Activated CD4-positive, alpha-beta T cell treated with anti-CD3 and anti-CD28 coated beads for 36 hours (primary cell): ENCODE measurements around the gene TRIP13. TPM values are rescaled to one million over a fixed set of nuclear protein-coding genes. Genes with fewer than 3 reads are reported as not detected.
"Not testable (repeated sequence)": the region's sequence is repeated elsewhere in the genome, so short reads cannot be mapped to it uniquely, and the experiment has no call there.

ENCODE experiments used
- ATAC-seq: fragments of 200-7000 bp; cut with Tn5 transposase; one replicate; pipeline ENCODE4 v1.10.0; 2021; ENCODE audit warnings: mild to moderate bottlenecking, moderate library complexity
- CTCF ChIA-PET: fragments of 350-600 bp; sonication (Branson Sonifier 250); formaldehyde crosslinking; loops from one replicate; lab custom pipeline; 2021; ENCODE audit warnings: antibody characterized with exemption; lab: Charles Lee
- POLR2A ChIA-PET: fragments of 350-600 bp; sonication (Branson Sonifier 250); formaldehyde crosslinking; loops from one replicate; lab custom pipeline; 2021; ENCODE audit warnings: antibody characterized with exemption, inconsistent platforms; lab: Charles Lee
- DNase-seq: peaks from one replicate; pipeline ENCODE4 v3.0.0-alpha.2; 2020
- H3K27ac Mint-ChIP-seq: one replicate; pipeline ENCODE4 v1.8.0; 2021; ENCODE audit warnings: mixed read lengths
- H3K27me3 Mint-ChIP-seq: one replicate; pipeline ENCODE4 v1.8.0; 2021; ENCODE audit warnings: mixed read lengths
- H3K36me3 Mint-ChIP-seq: one replicate; pipeline ENCODE4 v1.8.0; 2021; ENCODE audit warnings: low read depth, mixed read lengths
- H3K4me1 Mint-ChIP-seq: one replicate; pipeline ENCODE4 v1.8.0; 2021; ENCODE audit warnings: mixed read lengths
- H3K4me3 Mint-ChIP-seq: one replicate; pipeline ENCODE4 v1.8.0; 2021; ENCODE audit warnings: mild to moderate bottlenecking, moderate library complexity, mixed read lengths
- H3K9me3 Mint-ChIP-seq: one replicate; pipeline ENCODE4 v1.8.0; 2021; ENCODE audit warnings: low read depth, mixed read lengths
- intact Hi-C, 2 experiments: fragments of 100-400 bp; cut with DNase I in 1 of 2; cut with micrococcal nuclease in 1 of 2; formaldehyde crosslinking; loops; one replicate each; pipeline versions ENCODE4 v1.14.2 to v1.15.1; 2022 to 2024; cut with DNase I, micrococcal nuclease
- total RNA-seq, 2 experiments: library from RNA; stranded (reverse); gene quantifications; one replicate each; pipeline ENCODE4 v1.2.3, GENCODE V29; 2021

Gene TRIP13
- total RNA-seq, 2 experiments from 2014 or later, result 34.4 to 34.7 TPM

DNA sequence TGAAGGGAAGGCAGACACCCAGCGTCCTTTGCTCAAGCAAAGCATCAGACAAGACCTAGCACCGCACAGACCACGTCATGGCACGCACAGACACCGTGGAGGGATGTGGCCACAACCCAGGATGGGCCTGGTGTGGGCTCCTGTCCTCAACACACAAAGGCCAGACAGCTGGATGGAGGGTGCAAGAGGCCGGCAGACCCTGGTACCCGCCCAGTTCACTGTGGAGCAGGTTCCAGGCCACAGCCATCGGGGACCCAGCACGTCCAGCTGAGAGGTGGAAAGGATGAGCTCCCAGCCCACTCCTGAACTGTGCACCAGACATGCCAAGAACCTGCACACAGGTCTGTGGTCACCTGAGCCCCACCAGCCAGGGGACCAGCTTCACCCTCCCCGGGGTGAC, 26.9 kb upstream of the TRIP13 start:
- intact Hi-C loops, result no loop called here
- H3K36me3 Mint-ChIP-seq, result peaks cover 38% of the 10 kb centered on the region

DNA sequence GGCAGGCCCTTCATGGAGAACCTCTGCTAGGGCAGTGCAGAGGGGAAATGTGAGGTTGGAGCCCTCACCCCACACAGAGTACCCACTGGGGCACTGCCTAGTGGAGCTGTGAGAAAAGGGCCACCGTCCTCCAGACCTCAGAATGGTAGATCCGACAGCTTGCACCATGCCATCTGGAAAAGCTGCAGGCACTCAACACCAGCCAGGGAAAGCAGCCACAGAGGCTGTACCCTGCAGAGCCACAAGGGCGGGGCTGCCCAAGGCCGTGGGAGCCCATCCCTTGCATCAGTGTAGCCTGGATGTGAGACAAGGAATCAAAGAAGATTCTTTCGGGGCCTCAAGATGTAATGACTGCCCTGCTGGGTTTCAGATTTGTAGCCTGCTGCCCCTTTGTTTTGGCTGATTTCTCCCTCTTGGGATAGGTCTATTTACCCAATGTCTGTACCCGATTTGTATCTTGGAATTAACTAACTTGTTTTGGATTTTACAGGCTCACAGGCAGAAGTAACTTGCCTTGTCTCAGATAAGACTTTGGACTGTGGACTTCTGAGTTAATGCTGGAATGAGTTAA, 25.3 kb upstream of the TRIP13 start:
- Mint-ChIP-seq H3K27ac (no peak overlapping the region), H3K27me3 (no peaks in the 10 kb centered on the region), H3K4me3 (no peak overlapping the region), H3K36me3 (peaks cover 48% of the 10 kb centered on the region), H3K4me1 (no peaks in the 10 kb centered on the region), H3K9me3 (no peaks in the 10 kb centered on the region)
- ChIA-PET POLR2A (interaction anchor here (0.6 kb wide), 1 partner anchor 925 kb away, joined by 4 read pairs; no protein-coding TSS in a partner anchor), CTCF (no interaction called here)
- intact Hi-C loops, result no loop called here
- no peak for ATAC-seq
- no peak for DNase-seq

More for the DNA sequence above, 26.9 kb upstream of the TRIP13 start:
- DNase-seq (no peak), ATAC-seq (no peak)
- POLR2A ChIA-PET, result no interaction called here
- Mint-ChIP-seq H3K4me1 (no peaks in the 10 kb centered on the region), H3K9me3 (no peaks in the 10 kb centered on the region), H3K27me3 (no peaks in the 10 kb centered on the region), H3K27ac (no peak overlapping the region), H3K4me3 (no peak overlapping the region)
- CTCF ChIA-PET, result no interaction called here

- Mint-ChIP-seq H3K9me3 (no peaks in the 10 kb centered on the region), H3K27ac (no peak overlapping the region), H3K4me3 (no peak overlapping the region), H3K4me1 (no peaks in the 10 kb centered on the region), H3K27me3 (no peaks in the 10 kb centered on the region), H3K36me3 (peaks cover 51% of the 10 kb centered on the region)
- intact Hi-C loops, result no loop called here
- DNase-seq (no peak), ATAC-seq (no peak)
- CTCF ChIA-PET, result no interaction called here
- POLR2A ChIA-PET, result no interaction called here
These were observed 24.1 kb upstream of the TRIP13 start for GRCh38 chr5:868428-869135.

- Mint-ChIP-seq H3K4me1 (no peaks in the 10 kb centered on the region), H3K27me3 (no peaks in the 10 kb centered on the region), H3K36me3 (peaks cover 61% of the 10 kb centered on the region), H3K27ac (no peak overlapping the region), H3K4me3 (no peak overlapping the region), H3K9me3 (no peaks in the 10 kb centered on the region)
- ChIA-PET CTCF (no interaction called here), POLR2A (no interaction called here)
- DNase-seq, result no peak
- intact Hi-C loops, result no loop called here
- no peak for ATAC-seq
These were observed 21.7 kb upstream of the TRIP13 start for GRCh38 chr5:870956-871355.

DNA sequence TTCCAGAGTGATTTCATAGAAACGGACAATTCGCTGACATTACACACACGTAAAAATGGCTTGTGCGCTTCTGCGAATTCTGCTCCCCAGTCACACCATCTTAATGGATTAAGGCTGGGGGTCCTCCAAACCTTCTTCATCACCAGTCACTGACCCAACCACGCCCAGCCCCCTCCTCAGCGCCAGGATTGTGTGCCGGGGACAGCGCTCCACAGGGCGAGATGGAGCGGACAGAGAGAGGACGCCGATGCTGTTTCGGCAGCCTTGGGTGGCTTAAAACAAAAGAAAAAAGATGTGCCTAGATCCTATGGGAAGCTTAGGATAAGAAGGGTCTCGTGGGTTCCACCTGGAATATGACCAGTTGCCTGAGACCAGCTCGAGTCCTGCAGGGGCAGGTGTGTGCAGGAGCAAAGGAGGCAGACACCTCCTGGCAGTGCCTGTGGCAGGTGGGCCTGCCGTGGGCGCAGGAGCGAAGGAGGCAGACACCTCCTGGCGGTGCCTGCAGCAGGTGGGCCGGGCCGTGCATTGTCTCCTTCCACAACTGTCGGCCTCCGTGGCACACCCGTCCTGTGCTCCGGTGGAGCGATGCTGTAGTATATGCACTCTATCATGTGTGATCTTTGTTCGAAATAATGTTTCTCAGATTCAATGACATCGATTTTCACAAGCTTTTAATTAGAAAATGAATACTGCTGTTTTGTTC, 20.9 kb upstream of the TRIP13 start:
- ATAC-seq (no peak), DNase-seq (no peak)
- no peak overlapping the region for H3K4me3 Mint-ChIP-seq
- no peaks in the 10 kb centered on the region for H3K9me3 Mint-ChIP-seq
- no peaks in the 10 kb centered on the region for H3K27me3 Mint-ChIP-seq
- intact Hi-C loops, result no loop called here
- H3K36me3 Mint-ChIP-seq, result peaks cover 62% of the 10 kb centered on the region
- H3K27ac Mint-ChIP-seq, result no peak overlapping the region
- H3K4me1 Mint-ChIP-seq, result no peaks in the 10 kb centered on the region
- CTCF ChIA-PET, result no interaction called here
- POLR2A ChIA-PET, result no interaction called here

GRCh38 chr5:872301-872700, 20.4 kb upstream of the TRIP13 start:
- ATAC-seq, result no peak
- Mint-ChIP-seq H3K27me3 (no peaks in the 10 kb centered on the region), H3K36me3 (peaks cover 65% of the 10 kb centered on the region), H3K9me3 (no peaks in the 10 kb centered on the region), H3K27ac (no peak overlapping the region), H3K4me1 (no peaks in the 10 kb centered on the region), H3K4me3 (no peak overlapping the region)
- POLR2A ChIA-PET, result no interaction called here
- intact Hi-C loops, result no loop called here
- no peak for DNase-seq
- CTCF ChIA-PET, result no interaction called here

DNA sequence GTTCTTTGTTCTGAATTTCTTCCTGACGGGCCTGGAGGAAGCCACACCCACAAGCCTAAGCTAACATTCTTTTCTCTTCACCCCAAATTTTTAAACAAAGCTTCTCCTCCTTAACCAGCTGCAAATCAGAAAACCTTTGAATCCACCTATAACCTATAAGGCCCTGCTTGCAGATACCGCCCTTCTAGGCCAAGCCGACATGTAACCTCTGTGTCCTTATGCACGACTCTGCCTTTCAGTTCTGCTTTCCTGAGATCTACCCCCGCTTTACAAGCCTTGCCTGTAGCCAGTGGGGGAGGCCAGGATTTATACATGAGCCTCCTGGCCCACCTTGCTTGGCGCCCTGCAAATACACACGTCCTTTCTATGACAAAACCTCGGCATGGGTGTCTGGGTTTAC, 19.4 kb upstream of the TRIP13 start:
- ChIA-PET CTCF (no interaction called here), POLR2A (no interaction called here)
- intact Hi-C loops, result no loop called here
- DNase-seq, result no peak
- Mint-ChIP-seq H3K36me3 (peaks cover 63% of the 10 kb centered on the region), H3K27me3 (no peaks in the 10 kb centered on the region), H3K27ac (no peak overlapping the region), H3K9me3 (no peaks in the 10 kb centered on the region), H3K4me1 (no peaks in the 10 kb centered on the region), H3K4me3 (no peak overlapping the region)
- no peak for ATAC-seq

DNA sequence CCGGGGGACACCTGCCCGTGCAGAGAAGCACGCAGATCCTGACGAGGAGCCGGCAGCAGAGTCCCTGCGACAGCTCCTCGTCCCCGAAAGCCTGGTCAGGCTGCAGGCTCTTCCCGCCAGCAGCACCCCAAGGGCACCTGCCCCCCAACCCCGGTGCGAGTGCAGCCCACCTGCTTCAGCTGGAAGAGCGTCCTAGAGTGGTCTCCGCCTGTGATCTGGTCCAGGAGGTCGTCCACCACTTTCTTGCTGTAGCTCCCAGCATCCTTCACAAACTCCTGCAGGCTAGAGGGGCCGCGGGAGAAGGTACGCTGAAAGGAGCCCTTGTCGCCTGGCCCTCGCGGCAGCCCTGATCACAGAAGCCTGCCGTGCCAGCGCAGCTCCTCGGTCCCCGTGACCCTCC, 16.8 kb upstream of the TRIP13 start:
- H3K9me3 Mint-ChIP-seq, result no peaks in the 10 kb centered on the region
- ATAC-seq (no peak), DNase-seq (no peak)
- POLR2A ChIA-PET, result no interaction called here
- intact Hi-C loops, result no loop called here
- no peaks in the 10 kb centered on the region for H3K27me3 Mint-ChIP-seq
- peaks cover 50% of the 10 kb centered on the region for H3K36me3 Mint-ChIP-seq
- no peak overlapping the region for H3K27ac Mint-ChIP-seq
- H3K4me3 Mint-ChIP-seq, result no peak overlapping the region
- CTCF ChIA-PET, result no interaction called here
- no peaks in the 10 kb centered on the region for H3K4me1 Mint-ChIP-seq

GRCh38 chr5:876398-877365, 16.0 kb upstream of the TRIP13 start:
- POLR2A ChIA-PET, result no interaction called here
- Mint-ChIP-seq H3K27ac (no peak overlapping the region), H3K4me1 (peaks cover 2% of the 10 kb centered on the region), H3K4me3 (no peak overlapping the region), H3K9me3 (no peaks in the 10 kb centered on the region), H3K36me3 (peaks cover 50% of the 10 kb centered on the region), H3K27me3 (no peaks in the 10 kb centered on the region)
- CTCF ChIA-PET, result no interaction called here
- DNase-seq (no peak), ATAC-seq (no peak)
- intact Hi-C loops, result no loop called here

- Mint-ChIP-seq H3K4me3 (no peak overlapping the region), H3K36me3 (peaks cover 64% of the 10 kb centered on the region), H3K27me3 (no peaks in the 10 kb centered on the region), H3K4me1 (peaks cover 15% of the 10 kb centered on the region), H3K27ac (no peak overlapping the region), H3K9me3 (peaks cover 8% of the 10 kb centered on the region)
- CTCF ChIA-PET, result no interaction called here
- POLR2A ChIA-PET, result no interaction called here
- intact Hi-C loops, result no loop called here
- ATAC-seq (no peak), DNase-seq (no peak)
These were observed 14.6 kb upstream of the TRIP13 start for GRCh38 chr5:878125-878524.

DNA sequence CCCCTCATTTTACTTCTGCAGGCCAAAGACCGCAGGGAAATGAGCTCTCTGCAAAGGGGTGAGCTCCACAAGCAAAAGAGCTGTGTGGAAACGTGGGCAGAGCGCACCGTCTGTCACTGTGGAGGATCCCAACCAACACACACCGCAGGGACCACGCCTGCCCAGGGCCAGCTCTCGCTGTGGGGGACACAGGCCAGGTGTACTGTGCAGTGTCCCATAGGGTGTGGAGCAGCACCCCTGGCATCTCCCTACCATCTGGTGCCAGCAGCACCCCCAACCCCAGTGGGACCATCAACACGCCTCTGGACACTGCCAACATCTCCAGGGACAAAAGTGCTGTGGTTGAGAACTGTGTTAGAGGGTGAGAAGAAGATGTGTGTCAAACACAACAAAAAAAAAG, 14.0 kb upstream of the TRIP13 start:
- Mint-ChIP-seq H3K4me1 (peaks cover 16% of the 10 kb centered on the region), H3K9me3 (peaks cover 11% of the 10 kb centered on the region), H3K36me3 (peaks cover 64% of the 10 kb centered on the region)
- H3K27ac Mint-ChIP-seq, H3K4me3 Mint-ChIP-seq, H3K27me3 Mint-ChIP-seq, CTCF ChIA-PET, POLR2A ChIA-PET, DNase-seq, ATAC-seq, intact Hi-C loops: not testable (repeated sequence)
